Keratinocyte (primary cell): ENCODE results near the gene CDCA5. TPM values are rescaled to one million over a fixed set of nuclear protein-coding genes. Genes with fewer than 3 reads are reported as not detected.

ENCODE experiments used
- DNase-seq: peaks from one replicate; pipeline ENCODE4 v3.0.0-alpha.2; 2011; ENCODE audit warnings: low read depth, missing footprints, low spot score
- FAIRE-seq: peaks from 2 replicates; lab custom pipeline; 2011; peaks lifted over from hg19 to GRCh38; lab: Jason Lieb, UNC
- H2AFZ ChIP-seq: 2 replicates; pipeline ENCODE4 v1.6.0; 2012; ENCODE audit warnings: low read length, control low read depth, inconsistent platforms; ENCODE audit not compliant: control insufficient read depth
- H3K27ac ChIP-seq: 2 replicates; pipeline ENCODE4 v1.5.1; 2011; ENCODE audit warnings: low read length; ENCODE audit not compliant: control insufficient read depth, insufficient read depth
- H3K27me3 ChIP-seq: 3 replicates; pipeline ENCODE4 v1.6.0; 2011; ENCODE audit warnings: low read length; ENCODE audit not compliant: control insufficient read depth, insufficient read depth; ENCODE audit errors: extremely low read depth
- H3K36me3 ChIP-seq, 2 experiments: 2 replicates in 1 of 2; 3 replicates in 1 of 2; pipeline ENCODE4 v1.5.1; 2011; ENCODE audit warnings: low read length in 2 of 2, mild to moderate bottlenecking in 1 of 2; ENCODE audit not compliant: control insufficient read depth in 2 of 2, insufficient read depth in 2 of 2; ENCODE audit errors: extremely low read depth in 1 of 2
- H3K4me1 ChIP-seq: 3 replicates; pipeline ENCODE4 v1.5.1; 2011; ENCODE audit warnings: low read length; ENCODE audit not compliant: control insufficient read depth, insufficient read depth; ENCODE audit errors: extremely low read depth
- H3K4me2 ChIP-seq: 3 replicates; pipeline ENCODE4 v1.6.0; 2011; ENCODE audit warnings: low read depth, low read length; ENCODE audit not compliant: control insufficient read depth, insufficient read depth; ENCODE audit errors: extremely low read depth
- H3K4me3 ChIP-seq, 3 experiments: fragments of 200-600 bp in 1 of 3; sonication (generic) in 1 of 3; 2 replicates in 2 of 3; 3 replicates in 1 of 3; pipeline ENCODE4 v1.5.1; 2011 to 2016; ENCODE audit warnings: low read length in 3 of 3, mild to moderate bottlenecking in 3 of 3, control low read depth in 2 of 3, inconsistent platforms in 1 of 3, low read depth in 1 of 3, mixed read lengths in 1 of 3, mixed run types in 1 of 3, moderate library complexity in 1 of 3; ENCODE audit not compliant: control insufficient read depth in 2 of 3, insufficient read depth in 2 of 3; ENCODE audit errors: extremely low read depth in 1 of 3
- H3K79me2 ChIP-seq: 2 replicates; pipeline ENCODE4 v1.6.0; 2012; ENCODE audit warnings: low read length; ENCODE audit not compliant: control insufficient read depth, insufficient read depth
- H3K9ac ChIP-seq: 3 replicates; pipeline ENCODE4 v1.6.0; 2011; ENCODE audit warnings: low read length; ENCODE audit not compliant: control insufficient read depth, insufficient read depth; ENCODE audit errors: extremely low read depth
- H3K9me1 ChIP-seq: 3 replicates; pipeline ENCODE4 v1.6.0; 2011; ENCODE audit warnings: low read length; ENCODE audit not compliant: control insufficient read depth, insufficient read depth; ENCODE audit errors: extremely low read depth
- H3K9me3 ChIP-seq: 2 replicates; pipeline ENCODE4 v1.5.1; 2012; ENCODE audit warnings: low read depth, low read length; ENCODE audit not compliant: control insufficient read depth
- H4K20me1 ChIP-seq: 3 replicates; pipeline ENCODE4 v1.6.0; 2011; ENCODE audit warnings: low read length; ENCODE audit not compliant: control insufficient read depth, insufficient read depth; ENCODE audit errors: extremely low read depth
- EZH2 ChIP-seq: IDR thresholded peaks from one replicate; pipeline ENCODE4 v1.6.1; 2012; ENCODE audit warnings: inconsistent platforms, mild to moderate bottlenecking, low read length, moderate library complexity
- dilution Hi-C: fragments of 300-500 bp; cut with MboI; formaldehyde crosslinking; loops from one replicate; pipeline ENCODE4 v1.7.0; 2020; ENCODE audit warnings: low sequenced_read_pairs; ENCODE audit not compliant: extremely low pct_ligation_motif_present
- polyA plus RNA-seq, 5 experiments: library from polyadenylated mRNA; depleted of rRNA in 3 of 5; stranded (reverse) in 3 of 5; stranded (forward) in 1 of 5; unstranded in 1 of 5; fragments of >200 nt; gene quantifications; 1 replicate in 1 of 5; 2 replicates in 3 of 5; 3 replicates in 1 of 5; pipeline versions ENCODE4 v1.2.1 to v1.2.3, GENCODE V29; 2011 to 2012; ENCODE audit warnings: missing spikeins in 2 of 5, low read depth in 1 of 5, low replicate concordance in 1 of 5
- TF ChIP-seq, protein P1 (sequence below), 3 experiments: IDR thresholded peaks in 1 of 3; conservative IDR thresholded peaks in 1 of 3; optimal IDR thresholded peaks in 1 of 3; 2 replicates in 2 of 3; 3 replicates in 1 of 3; pipeline versions ENCODE3 to v1.5.1; 2011; ENCODE audit warnings: low read length in 3 of 3, mild to moderate bottlenecking in 3 of 3, moderate library complexity in 2 of 3, control low read depth in 1 of 3, inconsistent platforms in 1 of 3; ENCODE audit not compliant: insufficient read depth in 2 of 3; ENCODE audit errors: extremely low read depth in 1 of 3

CDCA5 gene
- polyA plus RNA-seq, 1 donor (not counting 4 experiments of a cell fraction or from before 2014, with no cell fraction given), result 8.0 TPM

- no peaks in the 10 kb centered on the region for H4K20me1 ChIP-seq
- peaks cover 39% of the 10 kb centered on the region for H3K79me2 ChIP-seq
- H3K36me3 ChIP-seq, result peaks cover 17 to 33% of the 10 kb centered on the region in 2 experiments
- peaks cover 40% of the 10 kb centered on the region for H3K4me1 ChIP-seq
- H2AFZ ChIP-seq, result no peak overlapping the region
- FAIRE-seq (no peak), DNase-seq (no peak)
- no peaks in the 10 kb centered on the region for H3K27me3 ChIP-seq
- dilution Hi-C loops, result no loop called here
- H3K4me3 ChIP-seq, result peak overlapping the region; percentile 63 to 82 (median 76)
- peak overlapping the region; percentile 78 for H3K4me2 ChIP-seq
- H3K9ac ChIP-seq, result peak overlapping the region; percentile 89
- H3K27ac ChIP-seq, result peak overlapping the region; percentile 82
- H3K9me3 ChIP-seq, result no peaks in the 10 kb centered on the region
- peaks cover 2% of the 10 kb centered on the region for H3K9me1 ChIP-seq
- TF ChIP-seq, protein P1, sequence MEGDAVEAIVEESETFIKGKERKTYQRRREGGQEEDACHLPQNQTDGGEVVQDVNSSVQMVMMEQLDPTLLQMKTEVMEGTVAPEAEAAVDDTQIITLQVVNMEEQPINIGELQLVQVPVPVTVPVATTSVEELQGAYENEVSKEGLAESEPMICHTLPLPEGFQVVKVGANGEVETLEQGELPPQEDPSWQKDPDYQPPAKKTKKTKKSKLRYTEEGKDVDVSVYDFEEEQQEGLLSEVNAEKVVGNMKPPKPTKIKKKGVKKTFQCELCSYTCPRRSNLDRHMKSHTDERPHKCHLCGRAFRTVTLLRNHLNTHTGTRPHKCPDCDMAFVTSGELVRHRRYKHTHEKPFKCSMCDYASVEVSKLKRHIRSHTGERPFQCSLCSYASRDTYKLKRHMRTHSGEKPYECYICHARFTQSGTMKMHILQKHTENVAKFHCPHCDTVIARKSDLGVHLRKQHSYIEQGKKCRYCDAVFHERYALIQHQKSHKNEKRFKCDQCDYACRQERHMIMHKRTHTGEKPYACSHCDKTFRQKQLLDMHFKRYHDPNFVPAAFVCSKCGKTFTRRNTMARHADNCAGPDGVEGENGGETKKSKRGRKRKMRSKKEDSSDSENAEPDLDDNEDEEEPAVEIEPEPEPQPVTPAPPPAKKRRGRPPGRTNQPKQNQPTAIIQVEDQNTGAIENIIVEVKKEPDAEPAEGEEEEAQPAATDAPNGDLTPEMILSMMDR (optimal IDR thresholded peaks at IDR 0.05 in 1 of 3, IDR thresholded peaks at IDR 0.05 in 1 of 3, conservative IDR thresholded peaks at IDR 0.05 in 1 of 3; ENCODE audit: extremely low read depth in 1 of 3, insufficient read depth in 2 of 3, low read length in 3 of 3), result no peak
- TF ChIP-seq EZH2, result no peak
Measured at GRCh38 chr11:65116370-65117205, 32.7 kb upstream of the CDCA5 start.

GRCh38 chr11:65115361-65116082 lies 31.7 kb upstream of the CDCA5 start:
- no peaks in the 10 kb centered on the region for H4K20me1 ChIP-seq
- DNase-seq (no peak), FAIRE-seq (no peak)
- H3K9me3 ChIP-seq, result no peaks in the 10 kb centered on the region
- dilution Hi-C loops, result no loop called here
- no peak overlapping the region for H3K27ac ChIP-seq
- peaks cover 21 to 26% of the 10 kb centered on the region in 2 experiments for H3K36me3 ChIP-seq
- H3K4me1 ChIP-seq, result peaks cover 39% of the 10 kb centered on the region
- no peaks in the 10 kb centered on the region for H3K27me3 ChIP-seq
- peak overlapping the region; percentile 89 for H3K9ac ChIP-seq
- peak overlapping the region in 2 of 3 experiments; percentile 76 to 82 for H3K4me3 ChIP-seq
- peaks cover 2% of the 10 kb centered on the region for H3K9me1 ChIP-seq
- H2AFZ ChIP-seq, result no peak overlapping the region
- peak overlapping the region; percentile 78 for H3K4me2 ChIP-seq
- TF ChIP-seq EZH2, result no peak
- TF ChIP-seq, protein P1 (optimal IDR thresholded peaks at IDR 0.05 in 1 of 3, IDR thresholded peaks at IDR 0.05 in 1 of 3, conservative IDR thresholded peaks at IDR 0.05 in 1 of 3; ENCODE audit: extremely low read depth in 1 of 3, insufficient read depth in 2 of 3, low read length in 3 of 3), result no peak
- H3K79me2 ChIP-seq, result peaks cover 28% of the 10 kb centered on the region
